HCT116 (cell line): Measurements from ENCODE around the gene IGF2. TPM values are rescaled to one million over a fixed set of nuclear protein-coding genes. Genes with fewer than 3 reads are reported as not detected.

ENCODE experiments used
- ATAC-seq: fragments of 200-7000 bp; cut with Tn5 transposase; 2 replicates; pipeline ENCODE4 v1.9.1; 2020; ENCODE audit warnings: mild to moderate bottlenecking, moderate library complexity
- BruUV-seq: library from RNA; stranded (reverse); fragments of 400-500 nt; replicated peaks from 2 replicates; lab custom pipeline; 2021; lab: Mats Ljungman, UMichigan
- CTCF ChIA-PET: fragments of 300-600 bp; sonication (Branson Sonifier 250); formaldehyde crosslinking; loops from one replicate; lab custom pipeline; 2021; ENCODE audit warnings: antibody characterized with exemption; lab: Charles Lee
- POLR2A ChIA-PET: fragments of 300-600, 350-600 bp; sonication (Branson Sonifier 250); formaldehyde crosslinking; loops from one replicate; lab custom pipeline; 2021; ENCODE audit warnings: antibody characterized with exemption; lab: Charles Lee
- RAD21 ChIA-PET, 2 experiments: fragments of 300-600 bp; sonication (Branson Sonifier 250); formaldehyde crosslinking; loops; one replicate each; lab custom pipeline; 2023; ENCODE audit warnings: low total read pairs in 2 of 2; ENCODE audit not compliant: uncharacterized antibody in 2 of 2, unreplicated experiment in 2 of 2, low non-redundant PET in 1 of 2; lab: Charles Lee
- DNase-seq: peaks from one replicate; pipeline ENCODE4 v3.0.0-alpha.2; 2010; ENCODE audit warnings: low read depth, low spot score
- H2AFZ ChIP-seq: fragments of 200-600 bp; shearing (Covaris generic), sonication (generic); 2 replicates; pipeline ENCODE4 v1.6.1; 2017; ENCODE audit warnings: low read depth, mixed run types, mixed read lengths, antibody characterized with exemption, low read length; ENCODE audit not compliant: poor library complexity, severe bottlenecking
- H3K27ac ChIP-seq: 2 replicates; pipeline ENCODE4 v1.5.1; 2012; ENCODE audit warnings: low read depth, low read length
- H3K27me3 ChIP-seq: fragments of 200-600 bp; sonication (generic); 2 replicates; pipeline ENCODE4 v1.6.1; 2016; ENCODE audit warnings: mixed run types, low read length, mixed read lengths; ENCODE audit not compliant: insufficient read depth
- H3K36me3 ChIP-seq, 2 experiments: fragments of 200-500 bp in 1 of 2; fragments of 200-600 bp in 1 of 2; sonication (Bioruptor generic) in 1 of 2; sonication (generic) in 1 of 2; 2 replicates each; pipeline versions ENCODE4 v1.5.1 to v1.6.1; 2014 to 2016; ENCODE audit warnings: low read length in 2 of 2, inconsistent platforms in 1 of 2, mixed read lengths in 1 of 2, mixed run types in 1 of 2; ENCODE audit not compliant: insufficient read depth in 2 of 2, control insufficient read depth in 1 of 2
- H3K4me1 ChIP-seq, 2 experiments: fragments of 200-600 bp in 1 of 2; sonication (generic) in 1 of 2; 2 replicates each; pipeline versions ENCODE4 v1.5.1 to v1.6.1; 2012 to 2017; ENCODE audit warnings: low read length in 2 of 2, inconsistent platforms in 1 of 2, mild to moderate bottlenecking in 1 of 2, mixed read lengths in 1 of 2, mixed run types in 1 of 2, moderate library complexity in 1 of 2; ENCODE audit not compliant: insufficient read depth in 2 of 2, control insufficient read depth in 1 of 2
- H3K4me2 ChIP-seq: fragments of 200-600 bp; sonication (generic); 2 replicates; pipeline ENCODE4 v1.6.1; 2017; ENCODE audit warnings: mixed run types, low read length, mixed read lengths
- H3K4me3 ChIP-seq, 2 experiments: fragments of 200-600 bp in 1 of 2; sonication (generic) in 1 of 2; replicated peaks in 1 of 2; 2 replicates each; pipeline ENCODE4 v1.5.1; 2011 to 2016; ENCODE audit warnings: low read length in 2 of 2, control low read depth in 1 of 2, low read depth in 1 of 2, mild to moderate bottlenecking in 1 of 2, mixed read lengths in 1 of 2, mixed run types in 1 of 2
- H3K79me2 ChIP-seq: fragments of 200-600 bp; sonication (generic); 2 replicates; pipeline ENCODE4 v1.6.1; 2017; ENCODE audit warnings: mild to moderate bottlenecking, mixed run types, low read length, moderate library complexity, mixed read lengths; ENCODE audit not compliant: insufficient read depth
- H3K9ac ChIP-seq: fragments of 200-600 bp; sonication (generic); 2 replicates; pipeline ENCODE4 v1.6.1; 2016; ENCODE audit warnings: low read length, mixed read lengths
- H3K9me2 ChIP-seq: fragments of 200-600 bp; sonication (generic), shearing (Covaris generic); 2 replicates; pipeline ENCODE4 v1.6.1; 2017; ENCODE audit warnings: mixed run types, mild to moderate bottlenecking, moderate library complexity; ENCODE audit not compliant: insufficient read depth
- H3K9me3 ChIP-seq, 2 experiments: fragments of 200-500 bp in 1 of 2; fragments of 200-600 bp in 1 of 2; sonication (Bioruptor generic) in 1 of 2; sonication (generic) in 1 of 2; 2 replicates each; pipeline ENCODE4 v1.6.1; 2014 to 2017; ENCODE audit warnings: low read length in 2 of 2, mixed read lengths in 2 of 2, inconsistent platforms in 1 of 2, low read depth in 1 of 2, mild to moderate bottlenecking in 1 of 2, mixed run types in 1 of 2, moderate library complexity in 1 of 2; ENCODE audit not compliant: control insufficient read depth in 1 of 2, insufficient read depth in 1 of 2
- H4K20me1 ChIP-seq: fragments of 200-600 bp; sonication (generic), shearing (Covaris generic); 2 replicates; pipeline ENCODE4 v1.6.1; 2017; ENCODE audit warnings: mixed run types, mild to moderate bottlenecking, moderate library complexity; ENCODE audit not compliant: insufficient read depth
- CEBPB ChIP-seq: IDR thresholded peaks from 2 replicates; pipeline ENCODE4 v1.6.1; 2012; ENCODE audit warnings: low read depth
- EGR1 ChIP-seq: IDR thresholded peaks from 2 replicates; pipeline ENCODE4 v1.6.1; 2012; ENCODE audit warnings: low read depth
- JUND ChIP-seq: IDR thresholded peaks from 2 replicates; pipeline ENCODE4 v1.6.1; 2012
- RAD21 ChIP-seq: IDR thresholded peaks from 2 replicates; pipeline ENCODE4 v1.6.1; 2012; ENCODE audit warnings: low read depth, mild to moderate bottlenecking
- REST ChIP-seq: IDR thresholded peaks from 2 replicates; pipeline ENCODE4 v1.6.1; 2012; ENCODE audit warnings: low read depth
- SIN3A ChIP-seq: IDR thresholded peaks from 2 replicates; pipeline ENCODE4 v1.6.1; 2012; ENCODE audit warnings: low read depth
- SRF ChIP-seq: IDR thresholded peaks from 2 replicates; pipeline ENCODE4 v1.6.1; 2012; ENCODE audit warnings: low read depth
- TCF7L2 ChIP-seq: IDR thresholded peaks from 2 replicates; pipeline ENCODE4 v1.7.0; 2011; ENCODE audit warnings: borderline replicate concordance, inconsistent platforms; ENCODE audit not compliant: insufficient read depth, insufficient read length; ENCODE audit errors: extremely low read depth
- YY1 ChIP-seq: IDR thresholded peaks from 2 replicates; pipeline ENCODE4 v1.6.1; 2011; ENCODE audit warnings: low read length, low read depth, moderate library complexity, mild to moderate bottlenecking; ENCODE audit not compliant: insufficient replicate concordance; ENCODE audit errors: extremely low read depth
- ZNF274 ChIP-seq: fragments of 200-500 bp; sonication (Bioruptor generic); IDR thresholded peaks from 2 replicates; pipeline ENCODE4 v1.6.1; 2014; ENCODE audit warnings: mild to moderate bottlenecking, low read depth, low read length, inconsistent platforms
- intact Hi-C: fragments of 100-400 bp; cut with micrococcal nuclease; formaldehyde crosslinking; loops from 2 replicates; pipeline ENCODE4 v1.10.0; 2022
- total RNA-seq: library from RNA; stranded (reverse); gene quantifications from one replicate; pipeline ENCODE4 v1.2.1, GENCODE V29; 2021; ENCODE audit not compliant: unreplicated experiment

Gene IGF2
- total RNA-seq, 1 experiment from 2014 or later: 17.9 TPM

- Histone ChIP-seq H3K27ac (no peak overlapping the region), H3K4me3 (no peak overlapping the region), H3K79me2 (no peaks in the 10 kb centered on the region), H3K27me3 (no peaks in the 10 kb centered on the region), H3K9me3 (no peaks in the 10 kb centered on the region), H3K9ac (no peak overlapping the region), H3K4me1 (peaks cover 0 to 11% of the 10 kb centered on the region in 2 experiments; a peak in 2 of 4 replicates), H2AFZ (no peak overlapping the region), H3K9me2 (no peaks in the 10 kb centered on the region), H4K20me1 (no peaks in the 10 kb centered on the region), H3K36me3 (no peaks in the 10 kb centered on the region), H3K4me2 (no peak overlapping the region)
- ChIA-PET RAD21 (no interaction called here), POLR2A (no interaction called here), CTCF (no interaction called here)
- BruUV-seq: no TSS peak
- no peak for TF ChIP-seq ZNF274
- no peak for TF ChIP-seq RAD21
- TF ChIP-seq TCF7L2: no peak
- no peak for TF ChIP-seq REST
- no peak for TF ChIP-seq YY1
- TF ChIP-seq SRF: no peak
- TF ChIP-seq SIN3A: no peak
- TF ChIP-seq JUND: no peak
- TF ChIP-seq EGR1: no peak
- no peak for TF ChIP-seq CEBPB
- DNase-seq (no peak), ATAC-seq (no peak)
- intact Hi-C loops: no loop called here
Measured at GRCh38 chr11:2132874-2133240, 6.3 kb downstream of the IGF2 start.
